ENCODE measurements around the gene CLCN2. TPM values are rescaled to one million over a fixed set of nuclear protein-coding genes. Genes with fewer than 3 reads are reported as not detected.

Gene CLCN2
- total RNA-seq, 2 experiments from 2014 or later: 5.7 to 6.8 TPM

GRCh38 chr3:184360070-184360928 is 1.1 kb downstream of the CLCN2 start:
- H3K27me3 Mint-ChIP-seq: peaks cover 2% of the 10 kb centered on the region
- peak overlapping the region; percentile 40 for H3K27ac Mint-ChIP-seq
- POLR2A ChIA-PET: interaction anchor here (0.7 to 2.3 kb wide), 4 partner anchors 7 to 45 kb away, joined by 3 to 6 read pairs (median 4); no protein-coding TSS in a partner anchor
- no peak for ATAC-seq (ENCODE audit: low read depth)
- no peak for DNase-seq
- H3K4me3 Mint-ChIP-seq: peak overlapping the region; percentile 81
- no peaks in the 10 kb centered on the region for H3K9me3 Mint-ChIP-seq
- peaks cover 23% of the 10 kb centered on the region for H3K4me1 Mint-ChIP-seq
- peaks cover 11% of the 10 kb centered on the region for H3K36me3 Mint-ChIP-seq

GRCh38 chr3:184359610-184360009 is 1.8 kb downstream of the CLCN2 start:
- H3K36me3 Mint-ChIP-seq: peaks cover 4% of the 10 kb centered on the region
- H3K27me3 Mint-ChIP-seq: peaks cover 2% of the 10 kb centered on the region
- no peak overlapping the region for H3K4me3 Mint-ChIP-seq
- H3K9me3 Mint-ChIP-seq: no peaks in the 10 kb centered on the region
- peak; percentile 29 for DNase-seq
- no peak for ATAC-seq (ENCODE audit: low read depth)
- H3K27ac Mint-ChIP-seq: no peak overlapping the region
- POLR2A ChIA-PET: interaction anchor here (0.5 to 1.4 kb wide), 3 partner anchors 12 to 185 kb away, joined by 3 to 4 read pairs (median 3); no protein-coding TSS in a partner anchor
- peaks cover 18% of the 10 kb centered on the region for H3K4me1 Mint-ChIP-seq

GRCh38 chr3:184358921-184359350 is 2.5 kb downstream of the CLCN2 start:
- DNase-seq (no peak), ATAC-seq (ENCODE audit: low read depth) (no peak)
- H3K27ac Mint-ChIP-seq: no peak overlapping the region
- no peaks in the 10 kb centered on the region for H3K9me3 Mint-ChIP-seq
- peaks cover 2% of the 10 kb centered on the region for H3K36me3 Mint-ChIP-seq
- no peak overlapping the region for H3K4me3 Mint-ChIP-seq
- H3K4me1 Mint-ChIP-seq: peaks cover 14% of the 10 kb centered on the region
- POLR2A ChIA-PET: interaction anchor here (0.5 kb wide), 1 partner anchor 185 kb away, joined by 3 read pairs; no protein-coding TSS in a partner anchor
- H3K27me3 Mint-ChIP-seq: peaks cover 2% of the 10 kb centered on the region

- Mint-ChIP-seq H3K4me1 (peaks cover 12% of the 10 kb centered on the region), H3K27me3 (peaks cover 2% of the 10 kb centered on the region), H3K36me3 (peaks cover under 1% of the 10 kb centered on the region), H3K4me3 (no peak overlapping the region), H3K9me3 (no peaks in the 10 kb centered on the region), H3K27ac (no peak overlapping the region)
- POLR2A ChIA-PET: no interaction called here
- ATAC-seq (ENCODE audit: low read depth) (no peak), DNase-seq (no peak)
Measured at GRCh38 chr3:184358124-184358767, 3.2 kb downstream of the CLCN2 start.

- Mint-ChIP-seq H3K4me1 (peaks cover 11% of the 10 kb centered on the region), H3K27me3 (peaks cover 2% of the 10 kb centered on the region), H3K4me3 (no peak overlapping the region), H3K36me3 (no peaks in the 10 kb centered on the region), H3K9me3 (no peaks in the 10 kb centered on the region), H3K27ac (no peak overlapping the region)
- ATAC-seq (ENCODE audit: low read depth): no peak
- DNase-seq: no peak
- POLR2A ChIA-PET: interaction anchor here (0.6 kb wide), 1 partner anchor 10 kb away, joined by 4 read pairs; no protein-coding TSS in a partner anchor
Measured at GRCh38 chr3:184357248-184358123, 3.9 kb downstream of the CLCN2 start.

GRCh38 chr3:184355261-184356040 is 6.0 kb downstream of the CLCN2 start:
- Mint-ChIP-seq H3K4me1 (peaks cover 5% of the 10 kb centered on the region), H3K9me3 (no peaks in the 10 kb centered on the region), H3K36me3 (no peaks in the 10 kb centered on the region), H3K27ac (no peak overlapping the region), H3K27me3 (peaks cover 2% of the 10 kb centered on the region), H3K4me3 (no peak overlapping the region)
- POLR2A ChIA-PET: no interaction called here
- DNase-seq (no peak), ATAC-seq (ENCODE audit: low read depth) (no peak)

- H3K4me3 Mint-ChIP-seq: no peak overlapping the region
- no peak overlapping the region for H3K27ac Mint-ChIP-seq
- no peaks in the 10 kb centered on the region for H3K36me3 Mint-ChIP-seq
- DNase-seq (no peak), ATAC-seq (ENCODE audit: low read depth) (no peak)
- no peaks in the 10 kb centered on the region for H3K27me3 Mint-ChIP-seq
- H3K9me3 Mint-ChIP-seq: no peaks in the 10 kb centered on the region
- H3K4me1 Mint-ChIP-seq: peaks cover 2% of the 10 kb centered on the region
- POLR2A ChIA-PET: no interaction called here
Measured at GRCh38 chr3:184354754-184355153, 6.7 kb downstream of the CLCN2 start.

- POLR2A ChIA-PET: interaction anchor here (1.8 kb wide), 1 partner anchor 8 kb away, joined by 6 read pairs; the partner anchor contains the start of genes CLCN2 and POLR2H
- ATAC-seq (ENCODE audit: low read depth): peak; percentile 70
- Mint-ChIP-seq H3K36me3 (no peaks in the 10 kb centered on the region), H3K4me1 (peaks cover 2% of the 10 kb centered on the region), H3K4me3 (no peak overlapping the region), H3K27ac (peak overlapping the region; percentile 48), H3K9me3 (no peaks in the 10 kb centered on the region), H3K27me3 (no peaks in the 10 kb centered on the region)
- peak; percentile 68 for DNase-seq
Measured at GRCh38 chr3:184354121-184354728, 7.2 kb downstream of the CLCN2 start.

- no peaks in the 10 kb centered on the region for H3K36me3 Mint-ChIP-seq
- DNase-seq (no peak), ATAC-seq (ENCODE audit: low read depth) (no peak)
- peaks cover 2% of the 10 kb centered on the region for H3K4me1 Mint-ChIP-seq
- no peaks in the 10 kb centered on the region for H3K27me3 Mint-ChIP-seq
- no peaks in the 10 kb centered on the region for H3K9me3 Mint-ChIP-seq
- POLR2A ChIA-PET: interaction anchor here (1.8 kb wide), 1 partner anchor 8 kb away, joined by 6 read pairs; the partner anchor contains the start of genes CLCN2 and POLR2H
- peak overlapping the region; percentile 48 for H3K27ac Mint-ChIP-seq
- H3K4me3 Mint-ChIP-seq: no peak overlapping the region
Measured at GRCh38 chr3:184353546-184353941, 7.9 kb downstream of the CLCN2 start.

- DNase-seq: no peak
- H3K27me3 Mint-ChIP-seq: no peaks in the 10 kb centered on the region
- no peaks in the 10 kb centered on the region for H3K36me3 Mint-ChIP-seq
- no peak overlapping the region for H3K4me3 Mint-ChIP-seq
- no peak for ATAC-seq (ENCODE audit: low read depth)
- H3K27ac Mint-ChIP-seq: no peak overlapping the region
- POLR2A ChIA-PET: interaction anchor here (1.8 kb wide), 1 partner anchor 9 kb away, joined by 6 read pairs; the partner anchor contains the start of genes CLCN2 and POLR2H
- no peaks in the 10 kb centered on the region for H3K9me3 Mint-ChIP-seq
- H3K4me1 Mint-ChIP-seq: peaks cover 2% of the 10 kb centered on the region
Measured at GRCh38 chr3:184352897-184353545, 8.4 kb downstream of the CLCN2 start.

- Mint-ChIP-seq H3K4me1 (peaks cover 2% of the 10 kb centered on the region), H3K36me3 (no peaks in the 10 kb centered on the region), H3K27me3 (no peaks in the 10 kb centered on the region), H3K4me3 (no peak overlapping the region), H3K9me3 (no peaks in the 10 kb centered on the region), H3K27ac (peak overlapping the region; percentile 32)
- no peak for DNase-seq
- POLR2A ChIA-PET: no interaction called here
- ATAC-seq (ENCODE audit: low read depth): no peak
Measured at GRCh38 chr3:184352149-184352785, 9.1 kb downstream of the CLCN2 start.
